ENCODE measurements around the gene MTA2.

GRCh38 chr11:62556108-62556874, 45.4 kb downstream of the MTA2 start:
- TF ChIP-seq POLR2A (IDR thresholded peaks at IDR 0.05): no peak
- TF ChIP-seq, protein P1, sequence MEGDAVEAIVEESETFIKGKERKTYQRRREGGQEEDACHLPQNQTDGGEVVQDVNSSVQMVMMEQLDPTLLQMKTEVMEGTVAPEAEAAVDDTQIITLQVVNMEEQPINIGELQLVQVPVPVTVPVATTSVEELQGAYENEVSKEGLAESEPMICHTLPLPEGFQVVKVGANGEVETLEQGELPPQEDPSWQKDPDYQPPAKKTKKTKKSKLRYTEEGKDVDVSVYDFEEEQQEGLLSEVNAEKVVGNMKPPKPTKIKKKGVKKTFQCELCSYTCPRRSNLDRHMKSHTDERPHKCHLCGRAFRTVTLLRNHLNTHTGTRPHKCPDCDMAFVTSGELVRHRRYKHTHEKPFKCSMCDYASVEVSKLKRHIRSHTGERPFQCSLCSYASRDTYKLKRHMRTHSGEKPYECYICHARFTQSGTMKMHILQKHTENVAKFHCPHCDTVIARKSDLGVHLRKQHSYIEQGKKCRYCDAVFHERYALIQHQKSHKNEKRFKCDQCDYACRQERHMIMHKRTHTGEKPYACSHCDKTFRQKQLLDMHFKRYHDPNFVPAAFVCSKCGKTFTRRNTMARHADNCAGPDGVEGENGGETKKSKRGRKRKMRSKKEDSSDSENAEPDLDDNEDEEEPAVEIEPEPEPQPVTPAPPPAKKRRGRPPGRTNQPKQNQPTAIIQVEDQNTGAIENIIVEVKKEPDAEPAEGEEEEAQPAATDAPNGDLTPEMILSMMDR (IDR thresholded peaks at IDR 0.05): no peak

All from body of pancreas (tissue), 4 donors.